ENCODE results near the gene HSPB8.

DNA sequence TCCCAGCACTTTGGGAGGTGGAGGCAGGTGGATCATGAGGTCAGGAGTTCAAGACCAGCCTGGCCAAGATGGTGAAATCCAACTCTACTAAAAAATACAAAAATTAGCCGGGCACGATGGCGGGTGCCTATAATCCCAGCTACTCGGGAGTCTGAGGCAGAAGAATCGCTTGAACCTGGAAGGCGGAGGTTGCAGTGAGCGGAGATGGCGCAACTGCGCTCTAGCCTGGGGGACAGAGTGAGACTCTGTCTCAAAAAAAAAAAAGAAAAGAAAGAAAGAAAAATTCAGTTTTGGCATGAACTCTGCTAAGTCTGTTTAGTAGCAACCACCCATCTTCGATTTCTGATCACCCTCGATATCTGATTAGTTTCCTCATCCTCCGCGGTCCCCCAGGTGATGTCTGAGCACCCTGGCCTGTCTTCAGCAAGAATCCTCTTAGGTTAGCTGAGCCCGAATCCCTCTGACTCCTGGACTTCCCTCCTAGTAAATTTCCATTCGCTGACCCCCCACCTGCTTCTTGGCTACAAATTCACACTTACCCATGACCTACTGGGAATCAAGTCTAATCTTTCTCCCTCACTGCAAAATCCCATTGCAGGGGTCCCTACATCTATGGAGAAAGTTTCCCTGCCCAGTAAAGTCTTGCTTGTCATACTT lies 879 bp upstream of the HSPB8 start:
- TF ChIP-seq, protein P1, sequence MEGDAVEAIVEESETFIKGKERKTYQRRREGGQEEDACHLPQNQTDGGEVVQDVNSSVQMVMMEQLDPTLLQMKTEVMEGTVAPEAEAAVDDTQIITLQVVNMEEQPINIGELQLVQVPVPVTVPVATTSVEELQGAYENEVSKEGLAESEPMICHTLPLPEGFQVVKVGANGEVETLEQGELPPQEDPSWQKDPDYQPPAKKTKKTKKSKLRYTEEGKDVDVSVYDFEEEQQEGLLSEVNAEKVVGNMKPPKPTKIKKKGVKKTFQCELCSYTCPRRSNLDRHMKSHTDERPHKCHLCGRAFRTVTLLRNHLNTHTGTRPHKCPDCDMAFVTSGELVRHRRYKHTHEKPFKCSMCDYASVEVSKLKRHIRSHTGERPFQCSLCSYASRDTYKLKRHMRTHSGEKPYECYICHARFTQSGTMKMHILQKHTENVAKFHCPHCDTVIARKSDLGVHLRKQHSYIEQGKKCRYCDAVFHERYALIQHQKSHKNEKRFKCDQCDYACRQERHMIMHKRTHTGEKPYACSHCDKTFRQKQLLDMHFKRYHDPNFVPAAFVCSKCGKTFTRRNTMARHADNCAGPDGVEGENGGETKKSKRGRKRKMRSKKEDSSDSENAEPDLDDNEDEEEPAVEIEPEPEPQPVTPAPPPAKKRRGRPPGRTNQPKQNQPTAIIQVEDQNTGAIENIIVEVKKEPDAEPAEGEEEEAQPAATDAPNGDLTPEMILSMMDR (IDR thresholded peaks at IDR 0.05): no peak
- no peak for TF ChIP-seq ZFX (IDR thresholded peaks at IDR 0.05; ENCODE audit: borderline replicate concordance)
